Type B pancreatic cell (in vitro differentiated cells): ENCODE data around the gene ZNF664. TPM values are rescaled to one million over a fixed set of nuclear protein-coding genes. Genes with fewer than 3 reads are reported as not detected.

ENCODE experiments used
- DNase-seq: peaks from one replicate; pipeline ENCODE4 v3.0.0; 2021; ENCODE audit warnings: mixed read lengths; ENCODE audit not compliant: unreplicated experiment; ENCODE audit errors: extremely low spot score
- H3K27ac Mint-ChIP-seq: 2 replicates; pipeline ENCODE4 v1.8.0; 2021; ENCODE audit warnings: mild to moderate bottlenecking, mixed read lengths
- H3K27me3 Mint-ChIP-seq: 2 replicates; pipeline ENCODE4 v1.8.0; 2021; ENCODE audit warnings: mixed read lengths
- H3K36me3 Mint-ChIP-seq: 2 replicates; pipeline ENCODE4 v1.8.0; 2021; ENCODE audit warnings: mixed read lengths
- H3K4me1 Mint-ChIP-seq: one replicate; pipeline ENCODE4 v1.8.0; 2021; ENCODE audit warnings: mixed read lengths; ENCODE audit not compliant: unreplicated experiment
- H3K4me3 Mint-ChIP-seq: 2 replicates; pipeline ENCODE4 v1.8.0; 2021; ENCODE audit warnings: mild to moderate bottlenecking, mixed read lengths
- H3K9me3 Mint-ChIP-seq: 2 replicates; pipeline ENCODE4 v1.8.0; 2021; ENCODE audit warnings: mixed read lengths
- total RNA-seq: library from RNA; stranded (reverse); gene quantifications from 2 replicates; pipeline ENCODE4 v1.2.1, GENCODE V29; 2021; ENCODE audit warnings: low replicate concordance
- TF ChIP-seq, protein P1 (sequence below): fragments of 200-600 bp; sonication (generic); conservative IDR thresholded peaks from 2 replicates; pipeline ENCODE4 v1.5.0; 2021; ENCODE audit warnings: antibody characterized with exemption, mild to moderate bottlenecking

The ZNF664 gene
- total RNA-seq, 1 donor from 2014 or later = 149 TPM

DNA sequence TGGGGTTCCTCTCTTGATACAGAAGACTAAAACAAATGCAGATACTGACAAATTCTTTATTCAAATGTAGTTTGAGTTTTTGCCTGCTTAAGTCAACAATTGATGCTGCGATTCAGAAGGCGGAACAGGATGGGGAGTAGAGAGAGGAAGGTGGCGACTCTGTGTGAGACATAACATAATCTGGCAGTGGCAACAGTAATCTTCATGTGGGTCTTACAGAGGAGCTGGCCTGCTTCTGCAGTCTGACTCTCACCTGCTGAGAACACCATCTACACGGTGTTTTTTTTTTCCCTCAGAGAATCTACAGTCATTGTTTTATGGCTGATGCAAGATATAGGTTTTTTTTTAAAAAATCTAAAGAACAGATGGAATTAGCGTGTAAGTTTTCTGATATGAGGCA is 10.5 kb upstream of the ZNF664 start:
- Mint-ChIP-seq H3K4me1 (peaks cover 19% of the 10 kb centered on the region), H3K27ac (no peak overlapping the region), H3K9me3 (no peaks in the 10 kb centered on the region), H3K36me3 (no peaks in the 10 kb centered on the region), H3K4me3 (no peak overlapping the region), H3K27me3 (no peaks in the 10 kb centered on the region)
- no peak for DNase-seq
- TF ChIP-seq, protein P1, sequence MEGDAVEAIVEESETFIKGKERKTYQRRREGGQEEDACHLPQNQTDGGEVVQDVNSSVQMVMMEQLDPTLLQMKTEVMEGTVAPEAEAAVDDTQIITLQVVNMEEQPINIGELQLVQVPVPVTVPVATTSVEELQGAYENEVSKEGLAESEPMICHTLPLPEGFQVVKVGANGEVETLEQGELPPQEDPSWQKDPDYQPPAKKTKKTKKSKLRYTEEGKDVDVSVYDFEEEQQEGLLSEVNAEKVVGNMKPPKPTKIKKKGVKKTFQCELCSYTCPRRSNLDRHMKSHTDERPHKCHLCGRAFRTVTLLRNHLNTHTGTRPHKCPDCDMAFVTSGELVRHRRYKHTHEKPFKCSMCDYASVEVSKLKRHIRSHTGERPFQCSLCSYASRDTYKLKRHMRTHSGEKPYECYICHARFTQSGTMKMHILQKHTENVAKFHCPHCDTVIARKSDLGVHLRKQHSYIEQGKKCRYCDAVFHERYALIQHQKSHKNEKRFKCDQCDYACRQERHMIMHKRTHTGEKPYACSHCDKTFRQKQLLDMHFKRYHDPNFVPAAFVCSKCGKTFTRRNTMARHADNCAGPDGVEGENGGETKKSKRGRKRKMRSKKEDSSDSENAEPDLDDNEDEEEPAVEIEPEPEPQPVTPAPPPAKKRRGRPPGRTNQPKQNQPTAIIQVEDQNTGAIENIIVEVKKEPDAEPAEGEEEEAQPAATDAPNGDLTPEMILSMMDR = no peak

- Mint-ChIP-seq H3K9me3 (no peaks in the 10 kb centered on the region), H3K4me3 (no peak overlapping the region), H3K36me3 (peaks cover 4% of the 10 kb centered on the region), H3K4me1 (peaks cover 19% of the 10 kb centered on the region), H3K27ac (no peak overlapping the region), H3K27me3 (no peaks in the 10 kb centered on the region)
- no peak for DNase-seq
- TF ChIP-seq, protein P1 = no peak
Observed at GRCh38 chr12:123963821-123964220, 9.2 kb upstream of the ZNF664 start.

DNA sequence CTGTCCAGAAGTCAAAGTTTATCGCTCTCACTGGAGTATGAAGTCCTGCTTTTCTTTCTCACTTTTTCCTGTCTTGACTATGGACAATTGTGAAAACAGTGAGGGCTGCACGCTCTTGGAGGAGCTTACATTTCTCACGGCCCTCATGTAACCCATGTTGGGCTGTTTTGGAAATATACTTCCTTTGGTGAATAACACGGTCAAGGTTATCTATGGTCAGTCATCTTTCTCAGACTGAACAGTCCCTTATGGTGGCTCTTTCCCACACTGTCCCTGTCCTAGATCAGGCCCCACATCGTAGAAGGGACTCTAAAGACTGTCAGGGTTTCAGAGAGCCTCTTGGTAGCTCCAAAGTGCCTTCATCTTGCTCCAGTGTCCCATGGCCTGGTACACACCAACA is 7.6 kb upstream of the ZNF664 start:
- H3K4me3 Mint-ChIP-seq = no peak overlapping the region
- no peak for DNase-seq
- H3K27me3 Mint-ChIP-seq = no peaks in the 10 kb centered on the region
- H3K27ac Mint-ChIP-seq = no peak overlapping the region
- H3K4me1 Mint-ChIP-seq = peaks cover 24% of the 10 kb centered on the region
- no peaks in the 10 kb centered on the region for H3K9me3 Mint-ChIP-seq
- TF ChIP-seq, protein P1 = no peak
- peaks cover 4% of the 10 kb centered on the region for H3K36me3 Mint-ChIP-seq

GRCh38 chr12:123966596-123966995 is 6.4 kb upstream of the ZNF664 start:
- DNase-seq = no peak
- Mint-ChIP-seq H3K4me1 (peaks cover 21% of the 10 kb centered on the region), H3K9me3 (no peaks in the 10 kb centered on the region), H3K36me3 (peaks cover 4% of the 10 kb centered on the region), H3K4me3 (no peak overlapping the region), H3K27ac (no peak overlapping the region), H3K27me3 (no peaks in the 10 kb centered on the region)
- TF ChIP-seq, protein P1 = no peak

DNA sequence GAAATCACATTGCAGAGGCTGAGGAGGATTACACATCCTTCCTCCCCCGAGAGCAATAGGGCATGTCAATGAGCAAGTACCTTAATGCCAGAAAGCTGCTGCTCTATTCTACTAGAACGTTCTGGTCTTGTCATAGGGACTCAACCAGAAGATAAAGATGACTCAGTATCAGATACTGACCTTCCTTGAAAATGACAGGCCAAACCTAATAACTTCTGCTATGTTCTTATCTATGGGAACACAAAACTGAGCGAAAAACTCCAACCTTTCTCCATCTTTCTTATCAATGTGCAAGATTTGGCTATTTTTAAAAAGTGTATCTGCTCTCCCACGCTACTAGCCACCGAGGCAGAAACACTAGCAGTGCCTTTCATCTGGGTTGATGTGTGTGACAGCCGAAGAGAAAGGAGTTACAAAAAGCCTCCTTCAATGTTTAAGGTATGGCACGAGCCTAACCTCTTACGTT is 5.9 kb upstream of the ZNF664 start:
- no peak for DNase-seq
- peaks cover 22% of the 10 kb centered on the region for H3K4me1 Mint-ChIP-seq
- TF ChIP-seq, protein P1 = no peak
- peaks cover 4% of the 10 kb centered on the region for H3K36me3 Mint-ChIP-seq
- no peak overlapping the region for H3K4me3 Mint-ChIP-seq
- no peaks in the 10 kb centered on the region for H3K27me3 Mint-ChIP-seq
- no peaks in the 10 kb centered on the region for H3K9me3 Mint-ChIP-seq
- no peak overlapping the region for H3K27ac Mint-ChIP-seq

- Mint-ChIP-seq H3K27me3 (no peaks in the 10 kb centered on the region), H3K27ac (peak overlapping the region; percentile 97), H3K9me3 (no peaks in the 10 kb centered on the region), H3K36me3 (peaks cover 23% of the 10 kb centered on the region), H3K4me1 (peaks cover 28% of the 10 kb centered on the region), H3K4me3 (peak overlapping the region; percentile 98)
- TF ChIP-seq, protein P1 = no peak
- DNase-seq = no peak
Observed at GRCh38 chr12:123971449-123971769, 1.6 kb upstream of the ZNF664 start.
